GM18868 (cell line): ENCODE data around the gene SPATA17.
A peak's percentile ranks its signal among the peaks of the same experiment; 100 is the strongest.
"Not testable (repeated sequence)": the region's sequence is repeated elsewhere in the genome, so short reads cannot be mapped to it uniquely, and the experiment has no call there.

Experiments used
- ATAC-seq: cut with Tn5 transposase; IDR thresholded peaks from one replicate; pipeline ENCODE4 v1.9.1; 2021; ENCODE audit warnings: mild to moderate bottlenecking, moderate library complexity; ENCODE audit not compliant: unreplicated experiment

SPATA17 gene

GRCh38 chr1:217630711-217631591 is at the start of gene SPATA17, which contains the start of gene GPATCH2:
TSS of gene SPATA17 (plus strand) at chr1:217631344. CDS start at chr1:217631379, 35 bp downstream.
TSS of gene GPATCH2 (minus strand) at chr1:217631090. CDS start at chr1:217630971, 119 bp downstream.
- ATAC-seq: peak; percentile 98

DNA sequence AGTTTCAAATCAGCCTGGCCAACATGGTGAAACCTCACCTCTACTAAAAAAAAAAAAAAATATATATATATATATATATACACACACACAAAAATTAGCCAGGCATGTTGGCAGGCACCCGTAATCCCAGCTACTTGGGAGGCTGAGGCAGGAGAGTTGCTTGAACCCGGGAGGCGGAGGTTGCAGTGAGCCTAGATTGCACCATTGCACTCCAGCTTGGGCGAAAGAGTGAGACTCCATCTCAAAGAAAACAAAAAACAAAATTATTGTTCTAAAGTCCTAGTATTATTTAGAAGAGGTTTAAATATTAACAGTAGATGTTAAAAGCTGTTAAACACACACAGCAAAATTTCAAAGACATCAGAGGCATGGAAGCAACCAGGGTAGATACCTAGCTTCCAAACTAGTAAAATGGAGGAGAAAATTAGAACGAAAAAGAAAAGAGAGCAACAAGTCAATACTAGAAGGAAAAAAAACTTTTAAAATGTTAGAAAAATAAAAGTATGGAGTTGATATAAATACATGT is 46.8 kb upstream of the SPATA17 start:
- not testable (repeated sequence) for ATAC-seq

DNA sequence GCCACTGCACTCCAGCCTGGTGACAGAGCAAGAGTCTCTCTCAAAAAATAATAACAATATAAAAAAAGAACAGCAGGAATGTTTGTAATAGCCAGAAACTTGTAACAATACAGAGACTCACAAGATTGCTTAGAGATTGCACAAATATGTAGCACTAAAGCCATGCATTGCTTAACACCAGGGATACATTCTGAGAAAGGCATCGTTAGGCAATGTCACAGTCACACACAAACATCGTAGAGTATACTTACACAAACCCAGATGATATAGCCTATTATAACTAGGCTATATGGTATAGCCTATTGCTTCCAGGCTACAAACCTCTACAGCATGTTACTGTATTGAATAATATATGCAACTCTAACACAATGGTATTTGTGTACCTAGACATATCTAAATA is 45.6 kb upstream of the SPATA17 start:
- no peak for ATAC-seq

DNA sequence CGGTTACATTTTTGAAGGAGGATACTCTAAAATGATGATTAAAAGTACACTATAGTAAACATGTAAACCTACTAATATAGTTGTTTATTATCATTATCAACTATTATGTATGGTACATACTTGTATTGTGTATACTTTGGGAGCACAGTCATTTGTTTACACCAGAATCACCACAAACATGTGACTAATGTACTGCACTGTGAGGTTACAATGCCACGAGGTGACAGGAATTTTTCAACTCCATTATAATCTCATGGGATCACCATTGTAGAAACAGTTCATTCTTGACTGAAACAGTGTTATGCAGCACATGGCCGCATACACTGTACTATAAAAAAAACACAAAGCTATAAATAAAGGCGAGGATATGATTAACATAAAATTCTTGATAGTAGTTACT is 44.6 kb upstream of the SPATA17 start:
- no peak for ATAC-seq

- ATAC-seq: no peak
Observed at GRCh38 chr1:217590598-217590997, 40.5 kb upstream of the SPATA17 start.

GRCh38 chr1:217599154-217599553 is 32.0 kb upstream of the SPATA17 start:
- ATAC-seq: no peak

DNA sequence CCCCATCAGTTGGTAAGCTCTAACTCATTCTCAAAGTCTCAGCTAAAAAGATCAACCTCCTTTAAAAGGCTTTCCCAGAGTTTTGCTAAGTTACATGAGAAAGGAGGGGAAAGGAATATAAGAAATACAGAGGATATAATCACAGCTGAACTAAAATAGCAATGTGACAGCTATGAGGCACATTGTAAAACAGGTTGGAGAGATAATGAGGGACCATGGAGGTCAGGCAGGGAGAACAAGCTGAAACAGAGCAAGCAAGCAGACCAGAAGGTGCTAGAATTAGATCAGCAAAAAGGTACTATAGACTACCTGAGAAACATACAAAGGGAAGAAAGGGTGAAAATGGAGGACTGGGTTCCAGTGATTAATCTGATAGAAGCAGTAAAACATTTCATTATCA is 28.8 kb upstream of the SPATA17 start:
- ATAC-seq: no peak

- ATAC-seq: no peak
Observed at GRCh38 chr1:217605390-217605789, 25.8 kb upstream of the SPATA17 start.

- no peak for ATAC-seq
Observed at GRCh38 chr1:217614200-217614712, 16.9 kb upstream of the SPATA17 start.

DNA sequence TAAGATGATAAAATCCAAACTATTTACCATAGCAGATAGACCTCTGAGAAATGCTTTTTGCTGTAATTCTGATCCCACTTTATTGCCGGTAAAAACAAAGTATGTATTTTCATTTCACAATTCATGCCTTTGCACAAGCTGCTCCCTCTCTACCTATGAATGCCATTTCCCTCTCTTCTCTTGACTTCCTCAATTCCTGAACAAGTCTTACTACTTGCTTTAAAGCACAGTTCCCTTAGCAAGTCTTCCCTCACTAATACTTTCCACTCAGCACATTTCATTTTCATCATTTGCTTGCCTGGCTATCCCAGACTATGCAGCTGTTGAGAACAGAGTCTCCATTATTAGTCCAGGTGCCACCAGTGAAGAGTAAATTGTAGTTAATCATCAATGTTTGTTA is 14.0 kb upstream of the SPATA17 start:
- ATAC-seq: no peak

DNA sequence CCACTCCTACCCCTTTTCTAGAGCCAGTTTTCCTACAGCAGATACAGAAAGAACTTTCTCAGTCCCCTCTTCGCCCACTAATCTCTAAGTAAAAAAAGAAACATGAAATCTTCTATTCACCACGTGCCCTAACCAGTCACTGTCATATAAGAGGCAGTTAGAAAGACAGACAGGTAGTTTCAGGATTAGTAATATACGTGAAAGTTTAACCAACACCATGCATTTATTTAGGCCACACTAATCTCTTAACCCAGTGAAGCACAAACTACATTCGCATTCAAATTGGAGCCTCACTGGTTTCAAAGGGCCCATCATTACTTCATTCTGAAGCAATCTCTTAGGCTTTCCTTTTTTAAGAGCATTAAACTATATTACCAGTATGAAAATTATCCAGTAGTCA is 10.3 kb upstream of the SPATA17 start:
- ATAC-seq: peak; percentile 98

GRCh38 chr1:217622042-217622441 is 9.1 kb upstream of the SPATA17 start:
- peak; percentile 52 for ATAC-seq

GRCh38 chr1:217626321-217626720 is 4.8 kb upstream of the SPATA17 start:
- no peak for ATAC-seq

- ATAC-seq: no peak
Observed at GRCh38 chr1:217627431-217627830, 3.7 kb upstream of the SPATA17 start.

- no peak for ATAC-seq
Observed at GRCh38 chr1:217642455-217642854, 11.3 kb downstream of the SPATA17 start.

- no peak for ATAC-seq
Observed at GRCh38 chr1:217647791-217648190, 16.6 kb downstream of the SPATA17 start.

DNA sequence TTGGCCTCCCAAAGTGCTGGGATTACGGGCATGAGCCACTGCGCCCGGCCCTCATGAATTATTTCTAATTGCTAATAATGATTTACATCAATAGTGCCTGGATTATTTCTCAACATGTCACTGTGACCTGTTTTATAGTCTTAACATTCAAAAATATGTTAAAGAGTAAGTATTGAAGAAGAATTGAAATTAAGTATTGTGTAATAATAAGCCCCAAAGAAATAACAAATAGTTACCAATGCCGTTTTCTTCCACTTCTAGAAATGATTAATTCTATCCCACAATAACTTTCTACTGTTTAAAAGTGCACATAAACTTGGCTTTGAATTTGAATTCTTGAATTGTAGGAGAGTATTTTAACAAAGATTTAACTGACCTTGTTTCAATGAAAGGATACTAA is 19.5 kb downstream of the SPATA17 start:
- no peak for ATAC-seq

GRCh38 chr1:217660353-217661062 is 29.4 kb downstream of the SPATA17 start:
- peak; percentile 78 for ATAC-seq

DNA sequence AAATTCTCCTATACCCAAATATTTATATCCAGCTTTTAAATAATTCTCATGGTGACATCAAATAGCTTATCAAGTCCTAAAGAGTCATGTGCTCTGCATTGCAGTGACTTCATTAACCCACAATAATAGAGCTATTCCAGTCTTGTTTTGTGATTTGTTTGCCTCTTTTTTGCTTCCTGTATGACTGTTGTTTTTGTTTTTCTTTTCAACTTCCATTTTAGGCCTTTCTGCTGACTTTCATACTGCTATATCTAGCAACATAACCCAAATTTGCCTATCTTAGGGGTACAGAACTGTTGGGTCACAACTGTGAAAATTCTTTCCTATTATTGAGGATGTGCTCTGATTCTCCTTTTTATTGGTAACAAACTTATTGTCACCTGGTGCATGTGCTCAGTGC is 30.3 kb downstream of the SPATA17 start:
- ATAC-seq: no peak

GRCh38 chr1:217668351-217668940 is 37.3 kb downstream of the SPATA17 start:
- no peak for ATAC-seq

- ATAC-seq: no peak
Observed at GRCh38 chr1:217673387-217673786, 42.2 kb downstream of the SPATA17 start.
